ENCODE measurements around the gene DMC1. TPM values are rescaled to one million over a fixed set of nuclear protein-coding genes. Genes with fewer than 3 reads are reported as not detected.

The DMC1 gene
- total RNA-seq, 1 experiment from 2014 or later: 0.89 TPM

DNA sequence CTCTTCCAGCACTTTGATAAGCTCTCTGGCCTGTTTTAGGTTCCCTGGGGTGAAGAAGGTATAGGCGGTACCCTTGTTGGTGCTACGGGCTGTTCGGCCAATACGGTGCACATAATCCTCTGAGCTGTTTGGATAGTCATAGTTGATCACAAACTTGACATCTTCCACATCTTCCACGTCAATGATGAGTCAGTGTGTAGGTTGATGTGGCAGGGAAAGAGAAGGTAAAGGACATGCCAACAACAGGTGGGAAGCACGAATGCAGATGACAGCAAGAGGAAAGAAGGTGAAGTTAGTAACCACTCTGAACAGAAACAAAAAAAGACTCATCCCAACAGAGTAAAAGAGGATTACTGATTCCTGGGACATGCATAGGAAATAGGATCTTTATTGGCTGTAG lies 82.0 kb downstream of the DMC1 start:
- TF ChIP-seq POLR2AphosphoS5 (IDR thresholded peaks at IDR 0.05; ENCODE audit: low read depth, low read length) (no peak), ELF1 (IDR thresholded peaks at IDR 0.05; ENCODE audit: borderline replicate concordance, low read depth) (no peak), EZH2 (IDR thresholded peaks at IDR 0.05) (no peak), EGR1 (IDR thresholded peaks at IDR 0.05; ENCODE audit: low read depth) (no peak), JUND (IDR thresholded peaks at IDR 0.05) (no peak)
- TF ChIP-seq, protein P1, sequence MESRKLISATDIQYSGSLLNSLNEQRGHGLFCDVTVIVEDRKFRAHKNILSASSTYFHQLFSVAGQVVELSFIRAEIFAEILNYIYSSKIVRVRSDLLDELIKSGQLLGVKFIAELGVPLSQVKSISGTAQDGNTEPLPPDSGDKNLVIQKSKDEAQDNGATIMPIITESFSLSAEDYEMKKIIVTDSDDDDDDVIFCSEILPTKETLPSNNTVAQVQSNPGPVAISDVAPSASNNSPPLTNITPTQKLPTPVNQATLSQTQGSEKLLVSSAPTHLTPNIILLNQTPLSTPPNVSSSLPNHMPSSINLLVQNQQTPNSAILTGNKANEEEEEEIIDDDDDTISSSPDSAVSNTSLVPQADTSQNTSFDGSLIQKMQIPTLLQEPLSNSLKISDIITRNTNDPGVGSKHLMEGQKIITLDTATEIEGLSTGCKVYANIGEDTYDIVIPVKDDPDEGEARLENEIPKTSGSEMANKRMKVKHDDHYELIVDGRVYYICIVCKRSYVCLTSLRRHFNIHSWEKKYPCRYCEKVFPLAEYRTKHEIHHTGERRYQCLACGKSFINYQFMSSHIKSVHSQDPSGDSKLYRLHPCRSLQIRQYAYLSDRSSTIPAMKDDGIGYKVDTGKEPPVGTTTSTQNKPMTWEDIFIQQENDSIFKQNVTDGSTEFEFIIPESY (IDR thresholded peaks at IDR 0.05; ENCODE audit: extremely low read depth, insufficient replicate concordance, low read length): no peak
- TF ChIP-seq, protein P2, sequence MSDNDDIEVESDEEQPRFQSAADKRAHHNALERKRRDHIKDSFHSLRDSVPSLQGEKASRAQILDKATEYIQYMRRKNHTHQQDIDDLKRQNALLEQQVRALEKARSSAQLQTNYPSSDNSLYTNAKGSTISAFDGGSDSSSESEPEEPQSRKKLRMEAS (IDR thresholded peaks at IDR 0.05): no peak
- BruUV-seq (replicated peaks): no TSS peak
- H3K79me2 ChIP-seq (ENCODE audit: insufficient read depth, low read length): peaks cover 50% of the 10 kb centered on the region
- H3K27me3 ChIP-seq (ENCODE audit: insufficient read depth, low read length): no peaks in the 10 kb centered on the region
- H3K36me3 ChIP-seq (ENCODE audit: control insufficient read depth in 1 of 2, insufficient read depth in 2 of 2, low read length in 2 of 2): peaks cover 85 to 86% of the 10 kb centered on the region in 2 experiments
- RAD21 ChIA-PET (ENCODE audit: low non-redundant PET in 1 of 2, low total read pairs in 2 of 2, uncharacterized antibody in 2 of 2, unreplicated experiment in 2 of 2): no interaction called here
- no peak overlapping the region for H3K27ac ChIP-seq (ENCODE audit: low read depth, low read length)
- H3K4me3 ChIP-seq (replicated peaks in 1 of 2; ENCODE audit: low read depth in 1 of 2, low read length in 2 of 2): no peak overlapping the region
- no peak overlapping the region for H2AFZ ChIP-seq (ENCODE audit: low read depth, low read length, poor library complexity, severe bottlenecking)
- H4K20me1 ChIP-seq (ENCODE audit: insufficient read depth): peaks cover 15% of the 10 kb centered on the region; the same call in 1 of the 2 replicates
- no peaks in the 10 kb centered on the region for H3K9me2 ChIP-seq (ENCODE audit: insufficient read depth)
- CTCF ChIA-PET: no interaction called here
- intact Hi-C loops (cut with micrococcal nuclease): no loop called here
- no peaks in the 10 kb centered on the region for H3K9me3 ChIP-seq (ENCODE audit: control insufficient read depth in 1 of 2, insufficient read depth in 1 of 2, low read depth in 1 of 2, low read length in 2 of 2)
- H3K4me2 ChIP-seq (ENCODE audit: low read length): no peak overlapping the region
- POLR2A ChIA-PET: no interaction called here
- no peak for DNase-seq (ENCODE audit: low read depth, low spot score)
- no peak overlapping the region for H3K9ac ChIP-seq (ENCODE audit: low read length)
- no peak for ATAC-seq
- no peaks in the 10 kb centered on the region; a peak in 1 of 4 replicates for H3K4me1 ChIP-seq (ENCODE audit: control insufficient read depth in 1 of 2, insufficient read depth in 2 of 2, low read length in 2 of 2)

DNA sequence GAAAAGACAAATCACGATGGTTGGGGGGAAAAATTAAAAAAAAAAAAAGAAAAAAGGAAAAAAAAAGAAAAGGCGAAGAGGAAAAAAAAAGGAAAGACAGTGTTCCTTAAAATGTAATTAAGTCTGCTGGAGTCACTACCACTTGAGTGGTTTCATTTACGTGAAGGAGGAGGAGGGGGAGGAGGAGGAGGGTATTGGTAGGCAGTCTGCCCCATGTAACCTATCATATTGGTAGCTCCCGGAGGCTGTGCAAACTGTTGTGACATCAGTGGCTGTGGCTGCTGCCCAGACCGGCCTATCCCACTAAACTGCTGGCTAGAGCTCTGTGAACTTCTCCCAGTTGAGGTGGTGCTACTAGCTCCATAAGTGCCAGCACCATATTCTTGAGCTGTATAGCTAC lies 84.2 kb downstream of the DMC1 start:
- ChIA-PET CTCF (no interaction called here), RAD21 (ENCODE audit: low non-redundant PET in 1 of 2, low total read pairs in 2 of 2, uncharacterized antibody in 2 of 2, unreplicated experiment in 2 of 2) (no interaction called here), POLR2A (interaction anchor here (0.6 kb wide), 1 partner anchor 32 kb away, joined by 4 read pairs; no protein-coding TSS in a partner anchor)
- Histone ChIP-seq H3K79me2 (ENCODE audit: insufficient read depth, low read length) (peaks cover 31% of the 10 kb centered on the region), H3K36me3 (ENCODE audit: control insufficient read depth in 1 of 2, insufficient read depth in 2 of 2, low read length in 2 of 2) (peaks cover 68 to 88% of the 10 kb centered on the region in 2 experiments), H3K4me2 (ENCODE audit: low read length) (no peak overlapping the region), H3K9ac (ENCODE audit: low read length) (no peak overlapping the region), H3K27me3 (ENCODE audit: insufficient read depth, low read length) (no peaks in the 10 kb centered on the region), H3K9me2 (ENCODE audit: insufficient read depth) (no peaks in the 10 kb centered on the region), H3K27ac (ENCODE audit: low read depth, low read length) (no peak overlapping the region), H3K4me3 (replicated peaks in 1 of 2; ENCODE audit: low read depth in 1 of 2, low read length in 2 of 2) (no peak overlapping the region), H3K9me3 (ENCODE audit: control insufficient read depth in 1 of 2, insufficient read depth in 1 of 2, low read depth in 1 of 2, low read length in 2 of 2) (no peaks in the 10 kb centered on the region), H2AFZ (ENCODE audit: low read depth, low read length, poor library complexity, severe bottlenecking) (no peak overlapping the region), H4K20me1 (ENCODE audit: insufficient read depth) (peaks cover 7% of the 10 kb centered on the region; the same call in 1 of the 2 replicates), H3K4me1 (ENCODE audit: control insufficient read depth in 1 of 2, insufficient read depth in 2 of 2, low read length in 2 of 2) (no peaks in the 10 kb centered on the region; a peak in 1 of 4 replicates)
- intact Hi-C loops (cut with micrococcal nuclease): no loop called here
- DNase-seq (ENCODE audit: low read depth, low spot score) (no peak), ATAC-seq (peak; percentile 31; the same call in 1 of the 2 replicates)
- no peak for TF ChIP-seq TCF7L2 (IDR thresholded peaks at IDR 0.05; ENCODE audit: borderline replicate concordance, extremely low read depth, insufficient read depth, insufficient read length)
- TF ChIP-seq, protein P3, sequence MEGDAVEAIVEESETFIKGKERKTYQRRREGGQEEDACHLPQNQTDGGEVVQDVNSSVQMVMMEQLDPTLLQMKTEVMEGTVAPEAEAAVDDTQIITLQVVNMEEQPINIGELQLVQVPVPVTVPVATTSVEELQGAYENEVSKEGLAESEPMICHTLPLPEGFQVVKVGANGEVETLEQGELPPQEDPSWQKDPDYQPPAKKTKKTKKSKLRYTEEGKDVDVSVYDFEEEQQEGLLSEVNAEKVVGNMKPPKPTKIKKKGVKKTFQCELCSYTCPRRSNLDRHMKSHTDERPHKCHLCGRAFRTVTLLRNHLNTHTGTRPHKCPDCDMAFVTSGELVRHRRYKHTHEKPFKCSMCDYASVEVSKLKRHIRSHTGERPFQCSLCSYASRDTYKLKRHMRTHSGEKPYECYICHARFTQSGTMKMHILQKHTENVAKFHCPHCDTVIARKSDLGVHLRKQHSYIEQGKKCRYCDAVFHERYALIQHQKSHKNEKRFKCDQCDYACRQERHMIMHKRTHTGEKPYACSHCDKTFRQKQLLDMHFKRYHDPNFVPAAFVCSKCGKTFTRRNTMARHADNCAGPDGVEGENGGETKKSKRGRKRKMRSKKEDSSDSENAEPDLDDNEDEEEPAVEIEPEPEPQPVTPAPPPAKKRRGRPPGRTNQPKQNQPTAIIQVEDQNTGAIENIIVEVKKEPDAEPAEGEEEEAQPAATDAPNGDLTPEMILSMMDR (IDR thresholded peaks at IDR 0.05 in 2 of 3, conservative IDR thresholded peaks at IDR 0.05 in 1 of 3; ENCODE audit: borderline replicate concordance in 1 of 3, insufficient read depth in 1 of 3, low read depth in 2 of 3, low read length in 2 of 3): no peak
- TF ChIP-seq, protein P4, sequence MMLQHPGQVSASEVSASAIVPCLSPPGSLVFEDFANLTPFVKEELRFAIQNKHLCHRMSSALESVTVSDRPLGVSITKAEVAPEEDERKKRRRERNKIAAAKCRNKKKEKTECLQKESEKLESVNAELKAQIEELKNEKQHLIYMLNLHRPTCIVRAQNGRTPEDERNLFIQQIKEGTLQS (IDR thresholded peaks at IDR 0.05): no peak
- 0 out of 2 replicates have a peak, but pooled peaks have one; percentile 28 for TF ChIP-seq POLR2AphosphoS5 (IDR thresholded peaks at IDR 0.05; ENCODE audit: low read depth, low read length)
- BruUV-seq (replicated peaks): no TSS peak

Measured in HCT116 (cell line).